Stomach (tissue), 9 donors: Measurements from ENCODE around the gene ZNF766. TPM values are rescaled to one million over a fixed set of nuclear protein-coding genes. Genes with fewer than 3 reads are reported as not detected.
A peak's percentile ranks its signal among the peaks of the same experiment; 100 is the strongest.

Source experiments
- DNase-seq, 2 donors: peaks; one replicate each; pipeline versions ENCODE4 v3.0.0 to v3.0.0-alpha.2; 2013 to 2019
- H3K27ac ChIP-seq, 5 donors: fragments of 200-600 bp in 4 of 5; sonication (generic) in 4 of 5; one replicate each; pipeline ENCODE4 v1.5.1; 2013 to 2019; ENCODE audit warnings: mild to moderate bottlenecking in 1 of 5, moderate library complexity in 1 of 5
- H3K27me3 ChIP-seq, 3 donors: fragments of 200-600 bp; sonication (generic); one replicate each; pipeline ENCODE4 v1.5.1; 2017 to 2019; ENCODE audit warnings: mixed run types in 1 of 3
- H3K36me3 ChIP-seq, 4 donors: fragments of 200-600 bp; sonication (generic); 1 replicate in 3 of 4; 2 replicates in 1 of 4; pipeline ENCODE4 v1.5.1; 2016 to 2019
- H3K4me1 ChIP-seq, 4 donors: fragments of 200-600 bp; sonication (generic); one replicate each; pipeline ENCODE4 v1.5.1; 2016 to 2019
- H3K4me3 ChIP-seq, 4 donors: fragments of 200-600 bp; sonication (generic) in 3 of 4; one replicate each; pipeline ENCODE4 v1.5.1; 2016 to 2019; ENCODE audit warnings: mild to moderate bottlenecking in 1 of 4
- H3K9me3 ChIP-seq, 4 donors: fragments of 200-600 bp; sonication (generic); one replicate each; pipeline ENCODE4 v1.5.1; 2016 to 2019
- EP300 ChIP-seq: sonication (generic); formaldehyde crosslinking; IDR thresholded peaks from one replicate; pipeline ENCODE4 v1.6.1; 2017; ENCODE audit warnings: antibody characterized with exemption
- POLR2A ChIP-seq, 4 donors: fragments of 450-650 bp; IDR thresholded peaks; one replicate each; pipeline ENCODE4 v1.6.1; 2016; ENCODE audit warnings: antibody characterized with exemption in 4 of 4, control low read depth in 2 of 4, mild to moderate bottlenecking in 1 of 4, moderate library complexity in 1 of 4
- POLR2AphosphoS5 ChIP-seq, 3 donors: sonication (generic); formaldehyde crosslinking; IDR thresholded peaks; one replicate each; pipeline ENCODE4 v1.6.1; 2016; ENCODE audit warnings: antibody characterized with exemption in 3 of 3
- WGBS, 5 donors: extraction: QIAGEN DNeasy Blood & Tissue Kit in 3 of 5; methylation state at CpG; one replicate each; pipeline versions ENCODE4 v1.1.5 to v1.1.7; 2013 to 2018; 5-methylcytosine and 5-hydroxymethylcytosine counted together
- intact Hi-C: fragments of 100-400 bp; cut with DNase I; formaldehyde crosslinking; loops from one replicate; pipeline ENCODE4 v1.15.1; 2023; ENCODE audit warnings: low total_unique reads
- polyA plus RNA-seq, 3 donors: library from polyadenylated mRNA; stranded (reverse); fragments of 200-250 nt; gene quantifications; one replicate each; pipeline ENCODE4 v1.2.3, GENCODE V29; 2013
- total RNA-seq, 5 donors: library from RNA; depleted of rRNA; stranded (reverse); fragments of >200 nt; gene quantifications; one replicate each; pipeline versions ENCODE4 v1.1.0 to v1.2.3, GENCODE V29; 2014 to 2016
- TF ChIP-seq, protein P1 (sequence below), 7 experiments: fragments of 450-650 bp in 4 of 7; fragments of 200-600 bp in 3 of 7; sonication (generic) in 3 of 7; IDR thresholded peaks; one replicate each; pipeline ENCODE4 v1.5.1; 2016 to 2019; ENCODE audit warnings: antibody characterized with exemption in 7 of 7, control low read depth in 2 of 7, mild to moderate bottlenecking in 1 of 7
- donor health status: healthy with polysubstance abuse.
- donor health status: Bipolar disorder and iron deficiency.
- donor health status: healthy.

The ZNF766 gene
- total and polyA plus RNA-seq, 8 donors: 1.3 to 19.6 (median 4.2) TPM

DNA sequence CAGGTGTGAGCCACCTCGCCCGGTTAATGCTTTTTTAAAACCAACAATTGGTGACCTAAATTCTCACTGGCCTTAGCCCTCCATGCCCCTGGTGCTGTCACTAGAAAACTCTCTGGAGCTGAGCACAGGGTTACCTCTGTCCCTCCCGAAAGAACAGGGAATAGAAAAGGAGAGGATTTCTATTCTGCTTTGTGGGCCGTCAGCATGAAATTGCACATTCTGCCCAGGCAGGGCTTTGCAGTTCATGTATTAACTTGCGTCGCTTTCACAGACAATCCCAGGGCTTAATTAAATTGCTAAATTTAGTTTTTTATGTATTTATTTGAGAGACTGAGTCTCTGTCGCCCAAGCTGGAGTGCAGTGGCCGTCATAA lies 27.0 kb downstream of the ZNF766 start:
- Histone ChIP-seq H3K4me1 (peaks cover 12 to 24% (median 17%) of the 10 kb centered on the region in 4 donors), H3K27ac (peak overlapping the region; percentile 83 to 97 (median 93)), H3K27me3 (no peaks in the 10 kb centered on the region), H3K9me3 (peaks cover 0 to 39% (median 19%) of the 10 kb centered on the region in 4 donors), H3K36me3 (peaks cover 15 to 38% (median 30%) of the 10 kb centered on the region in 4 donors), H3K4me3 (peak overlapping the region; percentile 66 to 86 (median 75))
- intact Hi-C loops: no loop called here
- WGBS, 5 donors: 13 to 16% (median 14%) methylated on average over 8 of the region's 8 CpGs
- no peak for DNase-seq
- TF ChIP-seq POLR2A (IDR thresholded peaks at IDR 0.05): no peak
- no peak for TF ChIP-seq EP300
- TF ChIP-seq, protein P1, sequence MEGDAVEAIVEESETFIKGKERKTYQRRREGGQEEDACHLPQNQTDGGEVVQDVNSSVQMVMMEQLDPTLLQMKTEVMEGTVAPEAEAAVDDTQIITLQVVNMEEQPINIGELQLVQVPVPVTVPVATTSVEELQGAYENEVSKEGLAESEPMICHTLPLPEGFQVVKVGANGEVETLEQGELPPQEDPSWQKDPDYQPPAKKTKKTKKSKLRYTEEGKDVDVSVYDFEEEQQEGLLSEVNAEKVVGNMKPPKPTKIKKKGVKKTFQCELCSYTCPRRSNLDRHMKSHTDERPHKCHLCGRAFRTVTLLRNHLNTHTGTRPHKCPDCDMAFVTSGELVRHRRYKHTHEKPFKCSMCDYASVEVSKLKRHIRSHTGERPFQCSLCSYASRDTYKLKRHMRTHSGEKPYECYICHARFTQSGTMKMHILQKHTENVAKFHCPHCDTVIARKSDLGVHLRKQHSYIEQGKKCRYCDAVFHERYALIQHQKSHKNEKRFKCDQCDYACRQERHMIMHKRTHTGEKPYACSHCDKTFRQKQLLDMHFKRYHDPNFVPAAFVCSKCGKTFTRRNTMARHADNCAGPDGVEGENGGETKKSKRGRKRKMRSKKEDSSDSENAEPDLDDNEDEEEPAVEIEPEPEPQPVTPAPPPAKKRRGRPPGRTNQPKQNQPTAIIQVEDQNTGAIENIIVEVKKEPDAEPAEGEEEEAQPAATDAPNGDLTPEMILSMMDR (IDR thresholded peaks at IDR 0.05): no peak
- no peak for TF ChIP-seq POLR2AphosphoS5 (IDR thresholded peaks at IDR 0.05)

DNA sequence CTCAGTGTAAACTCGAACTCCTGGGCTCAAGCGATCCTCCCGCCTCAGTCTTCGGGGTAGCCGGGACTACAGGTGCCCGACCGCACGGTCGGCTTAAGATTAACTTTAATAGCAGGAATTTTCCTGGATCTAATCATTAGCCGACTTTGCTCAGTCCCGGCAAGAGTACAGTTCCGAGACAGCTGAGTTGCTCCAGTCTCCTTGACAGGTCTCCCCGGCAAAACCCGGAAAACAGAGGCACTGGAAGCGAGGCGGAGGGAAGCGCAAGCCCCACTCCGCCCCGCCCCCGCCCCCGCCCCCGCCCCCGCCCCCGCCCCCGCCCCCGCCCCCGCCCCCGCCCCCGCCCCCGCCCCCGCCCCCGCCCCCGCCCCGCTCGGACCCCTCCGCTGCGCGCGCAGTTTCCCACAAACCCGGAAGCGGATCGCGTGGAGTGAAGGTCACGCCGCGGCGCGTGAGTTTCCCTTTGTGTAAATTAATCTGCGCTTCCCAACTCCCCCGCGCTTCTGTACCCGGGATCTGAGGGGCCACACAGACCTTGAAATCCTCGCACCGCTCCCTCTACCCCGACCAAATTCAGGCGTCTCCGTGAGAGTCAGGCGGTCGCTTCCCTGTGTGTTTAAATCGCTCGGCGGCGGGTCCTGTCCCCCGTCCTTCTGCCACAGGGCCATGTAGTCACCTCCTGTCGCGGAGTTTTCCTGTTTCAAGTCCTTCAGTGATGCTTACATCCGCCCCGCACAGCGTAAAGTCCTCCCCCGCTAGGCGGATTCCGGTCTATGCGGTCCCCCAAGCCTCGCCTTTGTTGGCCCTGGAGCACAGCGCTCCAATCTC lies 27.6 kb downstream of the ZNF766 start, which contains the start of gene ZNF480:
Gene ZNF480 (plus strand): TSS at position 397 of the 828 bp plus-strand sequence. CDS start 3,244 bp downstream, outside the sequence.
- intact Hi-C loops: no loop called here
- TF ChIP-seq POLR2AphosphoS5 (IDR thresholded peaks at IDR 0.05) (peak; percentile 37 to 87 (median 85)), EP300 (no peak), POLR2A (IDR thresholded peaks at IDR 0.05) (peak in 1 of 4 donors; percentile 19)
- WGBS, 5 donors: 0 to 1% (median 0%) methylated on average over 45 to 69 of the region's 75 CpGs
- Histone ChIP-seq H3K27me3 (no peaks in the 10 kb centered on the region), H3K4me1 (peaks cover 12 to 24% (median 17%) of the 10 kb centered on the region in 4 donors), H3K4me3 (peak within 1 kb of the TSS; percentile 66 to 86 (median 75)), H3K27ac (peak within 1 kb of the TSS; percentile 91 to 98 (median 94)), H3K36me3 (peaks cover 20 to 38% (median 30%) of the 10 kb centered on the region in 4 donors), H3K9me3 (peaks cover 0 to 39% (median 19%) of the 10 kb centered on the region in 4 donors)
- DNase-seq: peak; percentile 89 to 93

DNA sequence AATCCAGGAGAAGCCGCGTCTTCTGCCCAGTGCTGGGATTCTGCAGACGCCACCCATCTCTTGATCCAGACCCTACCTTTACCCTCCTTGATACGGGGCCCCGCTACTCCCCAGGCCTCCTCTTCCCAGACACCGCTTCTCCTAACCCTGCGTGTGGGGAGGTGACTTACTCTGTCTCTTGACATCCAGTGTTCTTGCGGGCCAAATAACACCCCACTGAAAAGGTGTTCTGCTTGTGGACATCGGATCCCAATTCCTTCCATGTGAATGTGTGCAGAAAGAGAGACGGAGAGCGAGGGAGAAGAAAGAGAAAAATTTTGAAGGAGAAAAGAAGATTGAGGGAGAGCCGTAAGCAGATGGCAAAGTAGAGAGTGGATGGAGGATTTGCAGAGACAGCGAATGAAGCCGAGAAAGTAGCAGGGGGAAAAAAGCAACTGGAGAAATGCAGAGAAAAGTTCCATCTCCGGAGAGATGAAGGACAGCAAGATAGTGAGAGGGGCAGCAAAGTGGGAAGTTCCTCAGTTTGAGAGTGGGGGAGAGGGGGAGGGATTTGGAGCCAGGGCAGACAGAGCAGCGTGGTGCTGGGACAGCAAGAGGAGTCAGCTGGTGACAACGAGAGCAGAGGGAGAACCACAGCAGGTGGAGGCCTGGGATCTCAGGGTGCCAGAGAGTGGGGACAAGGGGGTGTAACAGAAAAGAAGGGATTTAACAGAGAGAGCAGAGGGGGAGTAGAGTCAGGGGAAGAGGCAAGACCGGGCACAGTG lies 28.4 kb downstream of the ZNF766 start:
- Histone ChIP-seq H3K4me3 (peak overlapping the region; percentile 66 to 86 (median 75)), H3K27ac (peak overlapping the region; percentile 91 to 98 (median 94)), H3K9me3 (peaks cover 0 to 43% (median 20%) of the 10 kb centered on the region in 4 donors), H3K4me1 (peaks cover 12 to 24% (median 17%) of the 10 kb centered on the region in 4 donors), H3K27me3 (no peaks in the 10 kb centered on the region), H3K36me3 (peaks cover 27 to 41% (median 33%) of the 10 kb centered on the region in 4 donors)
- WGBS, 5 donors: 16 to 26% (median 20%) methylated on average over 18 of the region's 18 CpGs
- TF ChIP-seq POLR2AphosphoS5 (IDR thresholded peaks at IDR 0.05): no peak
- TF ChIP-seq, protein P1 (IDR thresholded peaks at IDR 0.05): no peak
- TF ChIP-seq POLR2A (IDR thresholded peaks at IDR 0.05): no peak
- no peak for TF ChIP-seq EP300
- intact Hi-C loops: no loop called here
- peak in 1 of 2 donors; percentile 28 for DNase-seq

DNA sequence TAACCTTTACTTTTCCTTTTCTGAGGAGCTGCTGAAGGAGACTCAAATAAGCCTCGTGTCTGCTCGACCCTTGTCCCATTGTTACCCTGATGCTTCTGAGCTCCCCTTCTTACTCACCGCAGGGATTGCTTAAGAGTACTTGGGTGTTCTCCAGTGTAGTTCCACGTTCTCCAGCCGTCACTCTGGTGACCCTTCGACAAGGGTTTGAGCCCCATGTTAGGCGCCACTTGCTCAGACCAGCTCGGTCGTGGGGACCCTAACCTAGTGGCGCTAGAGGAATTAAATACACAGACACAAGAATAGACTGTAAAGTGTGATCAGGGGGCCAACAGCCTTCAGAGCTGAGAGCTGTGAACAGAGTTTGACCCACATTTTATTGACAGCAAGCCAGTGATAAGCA lies 37.9 kb downstream of the ZNF766 start:
- 96 to 98% (median 98%) methylated on average over 10 of the region's 10 CpGs for WGBS, 5 donors
- Histone ChIP-seq H3K4me3 (no peak overlapping the region), H3K27me3 (no peaks in the 10 kb centered on the region), H3K9me3 (peaks cover 57 to 99% (median 89%) of the 10 kb centered on the region in 4 donors), H3K36me3 (peaks cover 43 to 100% (median 96%) of the 10 kb centered on the region in 4 donors), H3K27ac (no peak overlapping the region), H3K4me1 (no peaks in the 10 kb centered on the region)
- intact Hi-C loops: no loop called here
- TF ChIP-seq EP300 (no peak), POLR2A (IDR thresholded peaks at IDR 0.05) (no peak), POLR2AphosphoS5 (IDR thresholded peaks at IDR 0.05) (no peak)
- TF ChIP-seq, protein P1 (IDR thresholded peaks at IDR 0.05): no peak
- peak in 1 of 2 donors; percentile 16 for DNase-seq
